ENCODE results near the gene MAU2. TPM values are rescaled to one million over a fixed set of nuclear protein-coding genes. Genes with fewer than 3 reads are reported as not detected.

MAU2 gene
- total and polyA plus RNA-seq, 2 of the 8 experiments (the other 6 are each of a cell fraction or from before 2014, with no cell fraction given): 32.0 to 40.8 TPM

- DNase-seq (ENCODE audit: low read depth in 1 of 2, low spot score in 2 of 2): no peak
- H3K27me3 ChIP-seq (replicated peaks in 1 of 4; ENCODE audit: control insufficient read depth in 3 of 4, extremely low read depth in 1 of 4, insufficient read depth in 3 of 4, low read length in 3 of 4): no peaks in the 10 kb centered on the region
- no peaks in the 10 kb centered on the region for H3K9me3 ChIP-seq (ENCODE audit: insufficient read depth in 2 of 2, low read depth in 1 of 2, low read length in 1 of 2)
- H3K9ac ChIP-seq (replicated peaks in 1 of 4; ENCODE audit: extremely low read depth in 1 of 4, low read depth in 3 of 4, low read length in 3 of 4): peak overlapping the region in 1 of 4 experiments; percentile 7; a peak in 2 of 7 replicates
- ChIA-PET CTCF (ENCODE audit: partially characterized antibody) (interaction anchor here (1.4 to 6.2 kb wide), 4 partner anchors 18 to 144 kb away, joined by 3 to 45 read pairs (median 4); no protein-coding TSS in a partner anchor), POLR2A (ENCODE audit: partially characterized antibody) (interaction anchor here (1.0 to 4.8 kb wide), 6 partner anchors 10 to 68 kb away, joined by 3 to 63 read pairs (median 4); no protein-coding TSS in a partner anchor)
- H2BK5ac ChIP-seq (ENCODE audit: low read depth, low read length): no peak overlapping the region
- no peak overlapping the region for H4K91ac ChIP-seq (replicated peaks; ENCODE audit: insufficient read length, low read length)
- no peak overlapping the region for H4K8ac ChIP-seq (ENCODE audit: extremely low read depth, insufficient read depth, low read length)
- H3K79me1 ChIP-seq (ENCODE audit: low read depth, low read length): peaks cover 14% of the 10 kb centered on the region
- no peak overlapping the region for H2BK120ac ChIP-seq (replicated peaks; ENCODE audit: low read depth, low read length)
- no peak overlapping the region for H3K56ac ChIP-seq (replicated peaks; ENCODE audit: insufficient read length, low read depth, low read length)
- H3K23ac ChIP-seq (ENCODE audit: insufficient read length): no peak overlapping the region
- H2BK15ac ChIP-seq (ENCODE audit: low read length): no peak overlapping the region
- no peak overlapping the region for H3K14ac ChIP-seq (ENCODE audit: insufficient read length)
- peaks cover 40 to 46% of the 10 kb centered on the region in 2 experiments for H4K20me1 ChIP-seq (replicated peaks in 1 of 2; ENCODE audit: control insufficient read depth in 1 of 2, insufficient read depth in 2 of 2, low read length in 2 of 2)
- H3K4me1 ChIP-seq (replicated peaks in 1 of 4; ENCODE audit: control insufficient read depth in 3 of 4, insufficient read depth in 4 of 4, low read length in 3 of 4): peaks cover 10 to 30% (median 21%) of the 10 kb centered on the region in 4 experiments; a peak in 6 of 7 replicates
- peaks cover 7% of the 10 kb centered on the region for H3K23me2 ChIP-seq (ENCODE audit: low read depth, low read length)
- peak overlapping the region in 3 of 4 experiments; percentile 74 to 95 (median 78); a peak in 6 of 8 replicates for H3K4me3 ChIP-seq (ENCODE audit: extremely low read depth in 1 of 4, insufficient read depth in 2 of 4, low read depth in 3 of 4, low read length in 4 of 4)
- H2AFZ ChIP-seq (ENCODE audit: low read length): no peak overlapping the region
- H2AK5ac ChIP-seq (ENCODE audit: low read depth, low read length): no peak overlapping the region
- H3K4me2 ChIP-seq (ENCODE audit: insufficient read depth in 1 of 2, low read depth in 2 of 2, low read length in 2 of 2): peak overlapping the region; percentile 77 to 90
- no peak overlapping the region for H4K5ac ChIP-seq (ENCODE audit: insufficient read length, low read depth, low read length)
- H3K18ac ChIP-seq (ENCODE audit: extremely low read depth, low read length): no peak overlapping the region
- no peak overlapping the region for H3K4ac ChIP-seq (replicated peaks; ENCODE audit: insufficient read length, low read depth, low read length)
- 81% methylated on average over 4 of the region's 4 CpGs; no CpG with 5 or more reads in 1 of the 2 experiments for WGBS, 2 experiments (ENCODE audit: extremely low coverage in 1 of 2, insufficient coverage in 1 of 2, insufficient read length in 1 of 2, insufficient replicate concordance in 2 of 2, low coverage in 1 of 2, low lambda C conversion rate in 2 of 2, missing lambda C conversion rate in 1 of 2)
- H2BK12ac ChIP-seq (ENCODE audit: low read depth, low read length): no peak overlapping the region
- no peak for FAIRE-seq
- H3K79me2 ChIP-seq (ENCODE audit: control insufficient read depth in 1 of 2, insufficient read depth in 2 of 2, low read length in 2 of 2): peaks cover 54 to 64% of the 10 kb centered on the region in 2 experiments
- H3K36me3 ChIP-seq (ENCODE audit: control insufficient read depth in 2 of 4, insufficient read depth in 4 of 4, low read length in 3 of 4): no peaks in the 10 kb centered on the region
- no peak overlapping the region for H2BK20ac ChIP-seq (ENCODE audit: low read length)
- no peak overlapping the region for H3K27ac ChIP-seq (ENCODE audit: low read depth, low read length)
- no peak for TF ChIP-seq SIRT6 (IDR thresholded peaks at IDR 0.05; ENCODE audit: low read length)
- TF ChIP-seq SP4 (IDR thresholded peaks at IDR 0.05; ENCODE audit: low read length): no peak
- TF ChIP-seq SP2 (IDR thresholded peaks at IDR 0.05; ENCODE audit: low read length): no peak
- no peak for TF ChIP-seq SIN3A (conservative IDR thresholded peaks at IDR 0.05 in 1 of 2, IDR thresholded peaks at IDR 0.05 in 1 of 2; ENCODE audit: low read depth in 1 of 2, low read length in 2 of 2)
- no peak for TF ChIP-seq CBX5 (IDR thresholded peaks at IDR 0.05; ENCODE audit: low read depth, low read length)
- TF ChIP-seq TBP (IDR thresholded peaks at IDR 0.05; ENCODE audit: low read depth, low read length): no peak
- TF ChIP-seq JUN (IDR thresholded peaks at IDR 0.05; ENCODE audit: low read depth, low read length): no peak
- no peak for TF ChIP-seq ZNF274 (IDR thresholded peaks at IDR 0.05; ENCODE audit: borderline replicate concordance, extremely low read depth, low read length)
- no peak for TF ChIP-seq PHF8 (conservative IDR thresholded peaks at IDR 0.05; ENCODE audit: low read depth, low read length)
- TF ChIP-seq RAD21 (IDR thresholded peaks at IDR 0.05 in 1 of 2, conservative IDR thresholded peaks at IDR 0.05 in 1 of 2; ENCODE audit: low read depth in 2 of 2, low read length in 2 of 2): no peak
- no peak for TF ChIP-seq EZH2 (IDR thresholded peaks at IDR 0.05; ENCODE audit: low read depth, low read length, severe bottlenecking)
- no peak for TF ChIP-seq CREB1 (IDR thresholded peaks at IDR 0.05)
- TF ChIP-seq RBBP5 (IDR thresholded peaks at IDR 0.05; ENCODE audit: borderline replicate concordance, low read depth, low read length): no peak
- no peak for TF ChIP-seq KDM5A (IDR thresholded peaks at IDR 0.05; ENCODE audit: low read length)
- TF ChIP-seq ASH2L (IDR thresholded peaks at IDR 0.05; ENCODE audit: low read length): no peak
These were observed 87.0 kb downstream of the MAU2 start for GRCh38 chr19:19407633-19407930.
